Diencephalon (tissue), 1 donor: ENCODE measurements around the gene ZFYVE28. TPM values are rescaled to one million over a fixed set of nuclear protein-coding genes. Genes with fewer than 3 reads are reported as not detected.

Experiments used
- small RNA-seq: library from RNA; depleted of rRNA; stranded (forward); fragments of <200 nt; gene quantifications from one replicate; pipeline ENCODE3, GENCODE V24; 2014
- total RNA-seq: library from RNA; depleted of rRNA; stranded (reverse); fragments of >200 nt; gene quantifications from one replicate; pipeline ENCODE4 v1.2.3, GENCODE V29; 2014

Gene ZFYVE28
- 5.8 TPM for total RNA-seq

GRCh38 chr4:2417765-2418649, at the start of gene ZFYVE28:
Gene ZFYVE28 (minus strand): TSS chr4:2418645. CDS start chr4:2418323, 322 bp downstream.

GRCh38 chr4:2418650-2419571, 466 bp upstream of the ZFYVE28 start, which contains the start of gene CFAP99:
Gene CFAP99 (plus strand): TSS chr4:2418955.

DNA sequence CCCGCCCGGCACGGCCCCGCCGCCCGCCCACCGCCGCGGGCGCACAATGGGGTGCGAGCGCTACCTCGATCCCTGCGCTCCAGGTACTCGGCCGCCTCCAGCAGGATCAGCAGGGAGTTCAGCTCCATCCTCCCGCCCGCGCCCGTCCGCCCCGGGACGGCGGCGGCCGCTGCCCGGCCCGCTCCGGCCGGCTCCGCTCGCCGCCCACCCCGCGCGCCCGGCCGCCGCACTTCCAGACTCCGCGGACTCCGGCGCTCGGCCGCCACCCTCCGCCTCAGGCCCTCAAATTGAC, 156.6 kb downstream of the ZFYVE28 start, which contains the start of gene MXD4:
Gene MXD4, minus strand, starts transcription at position 257 of the 292 bp plus-strand sequence. Its CDS starts 129 bp downstream, at position 128.

DNA sequence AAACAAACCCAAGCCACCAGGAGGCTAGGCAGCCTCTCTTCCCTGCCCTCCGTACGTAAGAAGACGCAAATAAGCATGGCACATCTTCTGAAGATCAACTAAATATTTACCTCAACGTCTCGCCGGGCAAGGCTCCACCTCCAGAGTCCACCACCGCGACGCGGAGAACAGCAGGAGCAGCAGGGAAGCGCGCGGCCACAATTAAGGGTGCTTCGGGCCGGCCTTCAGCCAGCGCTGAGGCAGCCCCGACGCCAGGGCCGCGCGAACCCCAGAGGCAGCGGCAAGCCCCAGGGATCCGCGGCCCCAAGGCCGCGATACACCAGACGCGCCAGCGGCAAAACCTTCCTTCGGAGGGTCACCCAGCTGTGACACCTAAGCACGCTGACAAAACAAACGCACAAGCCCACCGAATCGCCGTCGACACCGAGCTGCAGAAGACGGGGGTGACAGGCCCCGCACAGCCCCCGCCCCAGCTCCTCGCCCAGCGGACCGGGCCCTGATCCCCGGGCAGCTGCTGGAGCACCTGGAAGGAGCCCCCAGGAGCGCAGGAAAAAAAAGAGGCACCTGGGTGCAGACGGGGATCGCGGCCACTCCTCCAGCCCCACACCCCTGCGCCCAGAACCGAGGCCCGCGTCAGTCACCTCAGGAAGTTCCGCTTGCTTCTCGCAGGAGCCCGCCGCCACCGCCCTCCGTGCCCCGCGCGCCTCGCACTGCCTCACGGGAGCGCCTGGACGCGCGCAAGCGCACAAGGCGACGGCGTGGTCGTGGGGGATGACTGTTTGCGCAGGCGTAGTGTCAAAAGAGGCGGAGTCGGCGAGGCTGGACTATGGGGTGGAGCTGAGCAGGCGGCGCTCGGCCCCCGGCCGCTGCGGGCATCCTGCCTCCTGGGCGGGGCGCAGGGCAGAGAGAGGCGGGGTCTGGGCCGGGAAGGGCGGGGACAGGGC, 176.8 kb downstream of the ZFYVE28 start, which contains the start of the genes HAUS3 and POLN:
Gene HAUS3, minus strand, starts transcription at position 712 of the 944 bp plus-strand sequence. CDS start 1,175 bp downstream, outside the sequence.
Gene POLN, minus strand, starts transcription at position 712 of the 944 bp plus-strand sequence. CDS start 12,890 bp downstream, outside the sequence.

Small RNA genes lying within 50 kb of the gene (small RNA-seq; reads per million reads assigned to genes)
- not detected for gene COX6B1P5

Other genes starting within 250 kb of the ZFYVE28 start
- 33.7 TPM for gene HAUS3, start 176.5 kb downstream of the ZFYVE28 start, total RNA-seq
- 6.5 TPM for gene POLN, start 176.5 kb downstream of the ZFYVE28 start, total RNA-seq
- 22.1 TPM for gene MXD4, start 156.5 kb downstream of the ZFYVE28 start, total RNA-seq
- 0.69 TPM for gene CFAP99, start 310 bp upstream of the ZFYVE28 start, total RNA-seq
- 47.7 TPM for gene RNF4, start 50.5 kb upstream of the ZFYVE28 start, total RNA-seq
- 21.9 TPM for gene FAM193A, start 118.0 kb upstream of the ZFYVE28 start, total RNA-seq